Suprapubic skin (tissue), 3 donors: ENCODE data around the gene NPM1.
"Not testable (repeated sequence)": the region's sequence is repeated elsewhere in the genome, so short reads cannot be mapped to it uniquely, and the experiment has no call there.

Experiments used
- CTCF ChIP-seq, 2 donors: fragments of 200-600 bp in 1 of 2; fragments of 450-650 bp in 1 of 2; sonication (generic) in 1 of 2; IDR thresholded peaks; one replicate each; pipeline ENCODE4 v1.5.1; 2016 to 2019; ENCODE audit warnings: antibody characterized with exemption in 2 of 2, mild to moderate bottlenecking in 1 of 2, moderate library complexity in 1 of 2
- EP300 ChIP-seq: sonication (generic); formaldehyde crosslinking; IDR thresholded peaks from one replicate; pipeline ENCODE4 v1.6.1; 2017; ENCODE audit warnings: antibody characterized with exemption
- POLR2A ChIP-seq, 2 donors: fragments of 450-650 bp; IDR thresholded peaks; one replicate each; pipeline ENCODE4 v1.6.1; 2017; ENCODE audit warnings: antibody characterized with exemption in 2 of 2, mild to moderate bottlenecking in 2 of 2, moderate library complexity in 2 of 2

GRCh38 chr5:171361151-171361550 is 26.5 kb upstream of the NPM1 start:
- TF ChIP-seq CTCF (IDR thresholded peaks at IDR 0.05); POLR2A (IDR thresholded peaks at IDR 0.05); EP300: not testable (repeated sequence)
